GM21737 (cell line): ENCODE data around the gene NTN3.
"Not testable (repeated sequence)": the region's sequence is repeated elsewhere in the genome, so short reads cannot be mapped to it uniquely, and the experiment has no call there.

Experiments used
- ATAC-seq: cut with Tn5 transposase; IDR thresholded peaks from one replicate; pipeline ENCODE4 v1.9.1; 2021; ENCODE audit warnings: mild to moderate bottlenecking, moderate library complexity; ENCODE audit not compliant: unreplicated experiment

NTN3 gene

GRCh38 chr16:2476741-2477140 is 5.6 kb downstream of the NTN3 start:
- no peak for ATAC-seq

- no peak for ATAC-seq
Measured at GRCh38 chr16:2477327-2477726, 6.2 kb downstream of the NTN3 start.

GRCh38 chr16:2478279-2478678 is 7.2 kb downstream of the NTN3 start:
- ATAC-seq: no peak

- not testable (repeated sequence) for ATAC-seq
Measured at GRCh38 chr16:2479996-2480395, 8.9 kb downstream of the NTN3 start.

- ATAC-seq: no peak
Measured at GRCh38 chr16:2480948-2481347, 9.9 kb downstream of the NTN3 start.

- no peak for ATAC-seq
Measured at GRCh38 chr16:2481676-2482075, 10.6 kb downstream of the NTN3 start.

- no peak for ATAC-seq
Measured at GRCh38 chr16:2482249-2482648, 11.2 kb downstream of the NTN3 start.

GRCh38 chr16:2482708-2483534 is 11.8 kb downstream of the NTN3 start:
- no peak for ATAC-seq

- no peak for ATAC-seq
Measured at GRCh38 chr16:2483939-2484897, 13.1 kb downstream of the NTN3 start.

- ATAC-seq: no peak
Measured at GRCh38 chr16:2484898-2485508, 13.9 kb downstream of the NTN3 start.

GRCh38 chr16:2485811-2486507 is 14.9 kb downstream of the NTN3 start:
- no peak for ATAC-seq

GRCh38 chr16:2486645-2487516 is 15.8 kb downstream of the NTN3 start:
- peak; percentile 58 for ATAC-seq

GRCh38 chr16:2487517-2487842 is 16.4 kb downstream of the NTN3 start:
- ATAC-seq: no peak

GRCh38 chr16:2487903-2488531 is 16.9 kb downstream of the NTN3 start:
- no peak for ATAC-seq

GRCh38 chr16:2489581-2489980 is 18.5 kb downstream of the NTN3 start:
- no peak for ATAC-seq

GRCh38 chr16:2490190-2491105 is 19.4 kb downstream of the NTN3 start:
- ATAC-seq: no peak

- no peak for ATAC-seq
Measured at GRCh38 chr16:2492292-2492691, 21.2 kb downstream of the NTN3 start.

- ATAC-seq: no peak
Measured at GRCh38 chr16:2493605-2494004, 22.5 kb downstream of the NTN3 start.
